ENCODE results near the gene SRD5A3. TPM values are rescaled to one million over a fixed set of nuclear protein-coding genes. Genes with fewer than 3 reads are reported as not detected.

The SRD5A3 gene
- polyA plus RNA-seq, 1 donor from 2014 or later = 6.2 TPM

DNA sequence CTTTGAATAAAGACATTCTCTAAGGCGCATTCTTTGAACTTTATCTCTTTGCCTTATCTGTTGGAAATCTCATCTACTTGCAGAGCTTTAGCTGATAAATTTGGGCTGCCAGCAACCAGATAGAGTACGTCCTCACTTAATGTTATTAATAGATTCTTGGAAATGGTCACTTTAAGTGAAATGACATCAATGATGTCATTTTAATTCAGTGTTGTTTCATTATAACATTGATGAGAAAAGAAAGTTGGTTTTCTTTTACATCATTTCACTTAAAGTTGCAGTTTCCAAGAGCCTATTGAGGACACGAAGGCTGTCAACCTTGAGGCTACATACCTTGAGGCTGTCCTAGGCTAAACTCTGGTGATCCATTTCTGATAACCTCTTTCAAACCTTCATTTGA lies 59.0 kb downstream of the SRD5A3 start:
- no peaks in the 10 kb centered on the region for H3K9me3 ChIP-seq (ENCODE audit: low read length)
- no peaks in the 10 kb centered on the region for H3F3A ChIP-seq (ENCODE audit: insufficient read depth, low read length, poor library complexity, severe bottlenecking)
- no peak overlapping the region for H3K4me3 ChIP-seq (ENCODE audit: low read length)
- no peak overlapping the region for H3K4me2 ChIP-seq (ENCODE audit: low read length)
- no peak overlapping the region for H2AFZ ChIP-seq (ENCODE audit: low read depth, low read length)
- TF ChIP-seq TAF1 (IDR thresholded peaks at IDR 0.05; ENCODE audit: low read depth) = no peak
- TF ChIP-seq EZH2 (IDR thresholded peaks at IDR 0.05; ENCODE audit: borderline replicate concordance, insufficient read depth, low read length, poor library complexity, severe bottlenecking) = no peak
- H3K9me2 ChIP-seq (ENCODE audit: insufficient read depth, low read length) = no peaks in the 10 kb centered on the region
- H3K9ac ChIP-seq (ENCODE audit: low read length) = no peak overlapping the region
- peaks cover 17% of the 10 kb centered on the region for H3K36me3 ChIP-seq (ENCODE audit: insufficient read depth, low read length)
- no peaks in the 10 kb centered on the region for H3K27me3 ChIP-seq (ENCODE audit: insufficient read depth, low read depth, low read length)
- peaks cover 59% of the 10 kb centered on the region for H3K79me2 ChIP-seq (replicated peaks; ENCODE audit: insufficient read depth, low read length)
- H3K27ac ChIP-seq (ENCODE audit: low read length) = no peak overlapping the region
- H4K20me1 ChIP-seq (ENCODE audit: insufficient read depth) = no peaks in the 10 kb centered on the region

GRCh38 chr4:55406545-55406944 lies 60.5 kb downstream of the SRD5A3 start:
- no peak overlapping the region for H3K4me2 ChIP-seq (ENCODE audit: low read length)
- peaks cover 18% of the 10 kb centered on the region for H3K36me3 ChIP-seq (ENCODE audit: insufficient read depth, low read length)
- no peaks in the 10 kb centered on the region for H3K27me3 ChIP-seq (ENCODE audit: insufficient read depth, low read depth, low read length)
- H3K9me3 ChIP-seq (ENCODE audit: low read length) = no peaks in the 10 kb centered on the region
- H3K9me2 ChIP-seq (ENCODE audit: insufficient read depth, low read length) = no peaks in the 10 kb centered on the region
- H3F3A ChIP-seq (ENCODE audit: insufficient read depth, low read length, poor library complexity, severe bottlenecking) = no peaks in the 10 kb centered on the region
- no peak for TF ChIP-seq RAD21 (conservative IDR thresholded peaks at IDR 0.05)
- no peak for TF ChIP-seq EZH2 (IDR thresholded peaks at IDR 0.05; ENCODE audit: borderline replicate concordance, insufficient read depth, low read length, poor library complexity, severe bottlenecking)
- TF ChIP-seq SMC3 (conservative IDR thresholded peaks at IDR 0.05; ENCODE audit: poor library complexity) = no peak
- TF ChIP-seq, protein P1, sequence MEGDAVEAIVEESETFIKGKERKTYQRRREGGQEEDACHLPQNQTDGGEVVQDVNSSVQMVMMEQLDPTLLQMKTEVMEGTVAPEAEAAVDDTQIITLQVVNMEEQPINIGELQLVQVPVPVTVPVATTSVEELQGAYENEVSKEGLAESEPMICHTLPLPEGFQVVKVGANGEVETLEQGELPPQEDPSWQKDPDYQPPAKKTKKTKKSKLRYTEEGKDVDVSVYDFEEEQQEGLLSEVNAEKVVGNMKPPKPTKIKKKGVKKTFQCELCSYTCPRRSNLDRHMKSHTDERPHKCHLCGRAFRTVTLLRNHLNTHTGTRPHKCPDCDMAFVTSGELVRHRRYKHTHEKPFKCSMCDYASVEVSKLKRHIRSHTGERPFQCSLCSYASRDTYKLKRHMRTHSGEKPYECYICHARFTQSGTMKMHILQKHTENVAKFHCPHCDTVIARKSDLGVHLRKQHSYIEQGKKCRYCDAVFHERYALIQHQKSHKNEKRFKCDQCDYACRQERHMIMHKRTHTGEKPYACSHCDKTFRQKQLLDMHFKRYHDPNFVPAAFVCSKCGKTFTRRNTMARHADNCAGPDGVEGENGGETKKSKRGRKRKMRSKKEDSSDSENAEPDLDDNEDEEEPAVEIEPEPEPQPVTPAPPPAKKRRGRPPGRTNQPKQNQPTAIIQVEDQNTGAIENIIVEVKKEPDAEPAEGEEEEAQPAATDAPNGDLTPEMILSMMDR (IDR thresholded peaks at IDR 0.05; ENCODE audit: poor library complexity, severe bottlenecking) = no peak
- TF ChIP-seq POLR2AphosphoS5 (IDR thresholded peaks at IDR 0.05) = no peak
- TF ChIP-seq TAF1 (IDR thresholded peaks at IDR 0.05; ENCODE audit: low read depth) = no peak
- no peak for TF ChIP-seq MXI1 (conservative IDR thresholded peaks at IDR 0.05; ENCODE audit: poor library complexity, severe bottlenecking)
- TF ChIP-seq EP300 (conservative IDR thresholded peaks at IDR 0.05; ENCODE audit: poor library complexity, severe bottlenecking) = no peak
- TF ChIP-seq, protein P2, sequence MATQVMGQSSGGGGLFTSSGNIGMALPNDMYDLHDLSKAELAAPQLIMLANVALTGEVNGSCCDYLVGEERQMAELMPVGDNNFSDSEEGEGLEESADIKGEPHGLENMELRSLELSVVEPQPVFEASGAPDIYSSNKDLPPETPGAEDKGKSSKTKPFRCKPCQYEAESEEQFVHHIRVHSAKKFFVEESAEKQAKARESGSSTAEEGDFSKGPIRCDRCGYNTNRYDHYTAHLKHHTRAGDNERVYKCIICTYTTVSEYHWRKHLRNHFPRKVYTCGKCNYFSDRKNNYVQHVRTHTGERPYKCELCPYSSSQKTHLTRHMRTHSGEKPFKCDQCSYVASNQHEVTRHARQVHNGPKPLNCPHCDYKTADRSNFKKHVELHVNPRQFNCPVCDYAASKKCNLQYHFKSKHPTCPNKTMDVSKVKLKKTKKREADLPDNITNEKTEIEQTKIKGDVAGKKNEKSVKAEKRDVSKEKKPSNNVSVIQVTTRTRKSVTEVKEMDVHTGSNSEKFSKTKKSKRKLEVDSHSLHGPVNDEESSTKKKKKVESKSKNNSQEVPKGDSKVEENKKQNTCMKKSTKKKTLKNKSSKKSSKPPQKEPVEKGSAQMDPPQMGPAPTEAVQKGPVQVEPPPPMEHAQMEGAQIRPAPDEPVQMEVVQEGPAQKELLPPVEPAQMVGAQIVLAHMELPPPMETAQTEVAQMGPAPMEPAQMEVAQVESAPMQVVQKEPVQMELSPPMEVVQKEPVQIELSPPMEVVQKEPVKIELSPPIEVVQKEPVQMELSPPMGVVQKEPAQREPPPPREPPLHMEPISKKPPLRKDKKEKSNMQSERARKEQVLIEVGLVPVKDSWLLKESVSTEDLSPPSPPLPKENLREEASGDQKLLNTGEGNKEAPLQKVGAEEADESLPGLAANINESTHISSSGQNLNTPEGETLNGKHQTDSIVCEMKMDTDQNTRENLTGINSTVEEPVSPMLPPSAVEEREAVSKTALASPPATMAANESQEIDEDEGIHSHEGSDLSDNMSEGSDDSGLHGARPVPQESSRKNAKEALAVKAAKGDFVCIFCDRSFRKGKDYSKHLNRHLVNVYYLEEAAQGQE (IDR thresholded peaks at IDR 0.05; ENCODE audit: borderline replicate concordance) = no peak
- H2AFZ ChIP-seq (ENCODE audit: low read depth, low read length) = no peak overlapping the region
- H3K4me3 ChIP-seq (ENCODE audit: low read length) = no peak overlapping the region
- no peak overlapping the region for H3K27ac ChIP-seq (ENCODE audit: low read length)
- no peaks in the 10 kb centered on the region for H4K20me1 ChIP-seq (ENCODE audit: insufficient read depth)
- no peak overlapping the region for H3K9ac ChIP-seq (ENCODE audit: low read length)
- peaks cover 62% of the 10 kb centered on the region for H3K79me2 ChIP-seq (replicated peaks; ENCODE audit: insufficient read depth, low read length)

- Histone ChIP-seq H3K9me3 (ENCODE audit: low read length) (no peaks in the 10 kb centered on the region), H3K4me3 (ENCODE audit: low read length) (no peak overlapping the region), H3K27me3 (ENCODE audit: insufficient read depth, low read depth, low read length) (no peaks in the 10 kb centered on the region), H2AFZ (ENCODE audit: low read depth, low read length) (no peak overlapping the region), H3K9me2 (ENCODE audit: insufficient read depth, low read length) (no peaks in the 10 kb centered on the region), H3F3A (ENCODE audit: insufficient read depth, low read length, poor library complexity, severe bottlenecking) (no peaks in the 10 kb centered on the region), H3K79me2 (replicated peaks; ENCODE audit: insufficient read depth, low read length) (peaks cover 61% of the 10 kb centered on the region), H3K36me3 (ENCODE audit: insufficient read depth, low read length) (peaks cover 23% of the 10 kb centered on the region), H3K9ac (ENCODE audit: low read length) (no peak overlapping the region), H3K4me2 (ENCODE audit: low read length) (no peak overlapping the region), H3K27ac (ENCODE audit: low read length) (no peak overlapping the region), H4K20me1 (ENCODE audit: insufficient read depth) (no peaks in the 10 kb centered on the region)
- TF ChIP-seq TAF1 (IDR thresholded peaks at IDR 0.05; ENCODE audit: low read depth) (no peak), POLR2AphosphoS5 (IDR thresholded peaks at IDR 0.05) (no peak), EZH2 (IDR thresholded peaks at IDR 0.05; ENCODE audit: borderline replicate concordance, insufficient read depth, low read length, poor library complexity, severe bottlenecking) (no peak)
Observed at GRCh38 chr4:55407119-55407518, 61.1 kb downstream of the SRD5A3 start.
